Kidney (tissue), 14 donors: ENCODE results near the gene AACS. TPM values are rescaled to one million over a fixed set of nuclear protein-coding genes. Genes with fewer than 3 reads are reported as not detected.
"Not testable (repeated sequence)": the region's sequence is repeated elsewhere in the genome, so short reads cannot be mapped to it uniquely, and the experiment has no call there.

Experiments
- DNase-seq, 5 donors: peaks; one replicate each; pipeline ENCODE4 v3.0.0-alpha.2; 2013 to 2020
- FAIRE-seq: peaks from 2 replicates; lab custom pipeline; 2012; peaks lifted over from hg19 to GRCh38; lab: Jason Lieb, UNC
- H3K27ac ChIP-seq, 2 donors: one replicate each; pipeline ENCODE4 v1.7.0; 2013; ENCODE audit warnings: low read depth in 2 of 2, low read length in 2 of 2, inconsistent platforms in 1 of 2
- H3K27me3 ChIP-seq: one replicate; pipeline ENCODE4 v1.7.1; 2013; ENCODE audit warnings: low read length, inconsistent platforms; ENCODE audit not compliant: control insufficient read depth, insufficient read depth
- H3K36me3 ChIP-seq, 3 donors: one replicate each; pipeline versions ENCODE4 v1.7.0 to v1.7.1; 2013; ENCODE audit warnings: low read length in 3 of 3, control low read depth in 1 of 3, inconsistent platforms in 1 of 3; ENCODE audit not compliant: insufficient read depth in 3 of 3, control insufficient read depth in 2 of 3
- H3K4me1 ChIP-seq, 3 donors: one replicate each; pipeline versions ENCODE4 v1.7.0 to v1.7.1; 2013; ENCODE audit warnings: low read length in 3 of 3, inconsistent platforms in 1 of 3, low read depth in 1 of 3; ENCODE audit not compliant: control insufficient read depth in 2 of 3, insufficient read depth in 2 of 3
- H3K4me3 ChIP-seq, 3 donors: one replicate each; pipeline versions ENCODE4 v1.7.0 to v1.8.1; 2013; ENCODE audit warnings: low read length in 3 of 3, control low read depth in 1 of 3, inconsistent platforms in 1 of 3
- H3K9ac ChIP-seq, 3 donors: one replicate each; pipeline versions ENCODE4 v1.7.0 to v1.7.1; 2013; ENCODE audit warnings: low read length in 3 of 3, control low read depth in 1 of 3, inconsistent platforms in 1 of 3
- H3K9me3 ChIP-seq, 3 donors: one replicate each; pipeline versions ENCODE4 v1.7.0 to v1.7.1; 2013; ENCODE audit warnings: low read length in 3 of 3, control low read depth in 1 of 3, inconsistent platforms in 1 of 3; ENCODE audit not compliant: control insufficient read depth in 2 of 3, insufficient read depth in 1 of 3
- CTCF ChIP-seq: IDR thresholded peaks from 3 replicates; pipeline ENCODE4 v1.5.1; 2012; ENCODE audit warnings: mild to moderate bottlenecking, moderate library complexity, borderline replicate concordance; ENCODE audit not compliant: insufficient read depth; ENCODE audit errors: extremely low read depth
- intact Hi-C: fragments of 100-400 bp; cut with DNase I; formaldehyde crosslinking; loops from one replicate; pipeline ENCODE4 v1.11.1; 2022
- polyA plus RNA-seq: library from polyadenylated mRNA; stranded (reverse); fragments of 350-450 nt; fragmentation: Illumina TruSeq; extraction: RNeasy Lipid Tissue Mini Kit (QIAGEN cat#74804); gene quantifications from one replicate; pipeline ENCODE4 v1.2.3, GENCODE V29; 2014; ENCODE audit warnings: low read depth, low replicate concordance; ENCODE audit not compliant: insufficient read depth
- total RNA-seq: library from RNA; stranded (reverse); fragmentation: NEBNext Ultra II Directional; extraction: Animal tissue kit (Norgen Biotek cat#: 25700); gene quantifications from one replicate; pipeline ENCODE4 v1.2.1, GENCODE V29; 2021
- donor health status: control.
- donor health status: control.
- donor health status: control.
- donor health status: control.
- donor health status: control.
- donor health status: DM: yes; HTN: yes; CAD: no.
- donor health status: Normal renal cell carcinoma (clear cell type).

AACS gene
- total and polyA plus RNA-seq, 2 donors from 2014 or later = 20.9 TPM

GRCh38 chr12:125071456-125071855, 6.2 kb downstream of the AACS start:
- DNase-seq (no peak), FAIRE-seq (no peak)
- Histone ChIP-seq H3K4me1 (peaks cover 0 to 2% (median 0%) of the 10 kb centered on the region in 3 donors), H3K27me3 (no peaks in the 10 kb centered on the region), H3K27ac (no peak overlapping the region), H3K4me3 (no peak overlapping the region), H3K9ac (no peak overlapping the region), H3K36me3 (peaks cover 0 to 2% (median 0%) of the 10 kb centered on the region in 3 donors), H3K9me3 (no peaks in the 10 kb centered on the region)
- no peak for TF ChIP-seq CTCF
- intact Hi-C loops = no loop called here

GRCh38 chr12:125072496-125072895, 7.3 kb downstream of the AACS start:
- Histone ChIP-seq H3K27ac (no peak overlapping the region), H3K4me1 (peaks cover 0 to 2% (median 0%) of the 10 kb centered on the region in 3 donors), H3K4me3 (no peak overlapping the region), H3K9ac (no peak overlapping the region), H3K36me3 (peaks cover 0 to 3% (median 0%) of the 10 kb centered on the region in 3 donors), H3K27me3 (no peaks in the 10 kb centered on the region), H3K9me3 (no peaks in the 10 kb centered on the region)
- intact Hi-C loops = no loop called here
- DNase-seq = no peak
- no peak for TF ChIP-seq CTCF
- no peak for FAIRE-seq

- FAIRE-seq, H3K27ac ChIP-seq, H3K36me3 ChIP-seq, H3K27me3 ChIP-seq, H3K4me3 ChIP-seq, intact Hi-C loops, H3K9ac ChIP-seq, H3K9me3 ChIP-seq, H3K4me1 ChIP-seq, DNase-seq: not testable (repeated sequence)
Measured at GRCh38 chr12:125074294-125074693, 9.1 kb downstream of the AACS start.

- no peak for TF ChIP-seq CTCF
- FAIRE-seq (no peak), DNase-seq (no peak)
- intact Hi-C loops = no loop called here
- Histone ChIP-seq H3K27me3 (no peaks in the 10 kb centered on the region), H3K4me1 (no peaks in the 10 kb centered on the region), H3K27ac (no peak overlapping the region), H3K9ac (no peak overlapping the region), H3K4me3 (no peak overlapping the region), H3K9me3 (no peaks in the 10 kb centered on the region), H3K36me3 (peaks cover 0 to 3% (median 2%) of the 10 kb centered on the region in 3 donors)
Measured at GRCh38 chr12:125076103-125076502, 10.9 kb downstream of the AACS start.
